Panc1 (cell line): Measurements from ENCODE around the gene MRPL20. TPM values are rescaled to one million over a fixed set of nuclear protein-coding genes. Genes with fewer than 3 reads are reported as not detected.

ENCODE experiments used
- ATAC-seq: fragments of 200-7000 bp; cut with Tn5 transposase; 2 replicates; pipeline ENCODE4 v1.9.1; 2020; ENCODE audit warnings: mild to moderate bottlenecking, moderate library complexity
- BruUV-seq: library from RNA; stranded (reverse); fragments of 400-500 nt; replicated peaks from 2 replicates; lab custom pipeline; 2021; lab: Mats Ljungman, UMichigan
- CTCF ChIA-PET: fragments of 300-600 bp; sonication (Branson Sonifier 250); formaldehyde crosslinking; loops from one replicate; lab custom pipeline; 2022; ENCODE audit warnings: antibody characterized with exemption; lab: Charles Lee
- POLR2A ChIA-PET: fragments of 300-600 bp; sonication (Branson Sonifier 250); formaldehyde crosslinking; loops from one replicate; lab custom pipeline; 2022; ENCODE audit warnings: antibody characterized with exemption; lab: Charles Lee
- DNase-seq: peaks from one replicate; pipeline ENCODE4 v3.0.0-alpha.2; 2010; ENCODE audit warnings: low read depth, low spot score
- H3K27ac ChIP-seq: 2 replicates; pipeline ENCODE4 v1.5.1; 2011; ENCODE audit warnings: mild to moderate bottlenecking, low read length, inconsistent platforms
- H3K27me3 ChIP-seq: fragments of 200-500 bp; sonication (Bioruptor generic); 2 replicates; pipeline ENCODE4 v1.6.0; 2014; ENCODE audit warnings: low read length, inconsistent platforms; ENCODE audit not compliant: control insufficient read depth, insufficient read depth
- H3K36me3 ChIP-seq: fragments of 200-500 bp; sonication (Bioruptor generic); 2 replicates; pipeline ENCODE4 v1.5.1; 2014; ENCODE audit warnings: inconsistent platforms, mild to moderate bottlenecking, low read length, moderate library complexity; ENCODE audit not compliant: control insufficient read depth, insufficient read depth
- H3K4me1 ChIP-seq: 2 replicates; pipeline ENCODE4 v1.5.1; 2011; ENCODE audit warnings: inconsistent platforms, mild to moderate bottlenecking, low read length, moderate library complexity; ENCODE audit not compliant: control insufficient read depth, insufficient read depth
- H3K4me3 ChIP-seq, 2 experiments: 2 replicates each; pipeline ENCODE4 v1.5.1; 2011 to 2012; ENCODE audit warnings: low read depth in 2 of 2, low read length in 2 of 2, mild to moderate bottlenecking in 2 of 2, inconsistent platforms in 1 of 2, moderate library complexity in 1 of 2
- H3K9me3 ChIP-seq: fragments of 200-500 bp; sonication (Bioruptor generic); 2 replicates; pipeline ENCODE4 v1.5.1; 2014; ENCODE audit warnings: low read depth, mild to moderate bottlenecking, inconsistent platforms, low read length, moderate library complexity; ENCODE audit not compliant: control insufficient read depth, insufficient read depth
- CTCF ChIP-seq: fragments of 450-650 bp; IDR thresholded peaks from 2 replicates; pipeline ENCODE4 v1.5.1; 2017; ENCODE audit warnings: mild to moderate bottlenecking
- POLR2AphosphoS5 ChIP-seq: IDR thresholded peaks from 2 replicates; pipeline ENCODE4 v1.6.1; 2012; ENCODE audit warnings: mild to moderate bottlenecking, low read depth, low read length, moderate library complexity
- REST ChIP-seq, 2 experiments: IDR thresholded peaks; 2 replicates each; pipeline ENCODE4 v1.6.1; 2011 to 2012; ENCODE audit warnings: low read depth in 2 of 2, control low read depth in 1 of 2, low read length in 1 of 2, mild to moderate bottlenecking in 1 of 2, moderate library complexity in 1 of 2; ENCODE audit not compliant: insufficient read depth in 1 of 2
- SIN3A ChIP-seq: IDR thresholded peaks from 2 replicates; pipeline ENCODE4 v1.6.1; 2012; ENCODE audit warnings: low read depth, mild to moderate bottlenecking, low read length, moderate library complexity, borderline replicate concordance; ENCODE audit not compliant: insufficient read depth
- TCF7L2 ChIP-seq: IDR thresholded peaks from 2 replicates; pipeline ENCODE4 v1.6.1; 2011; ENCODE audit warnings: mild to moderate bottlenecking, low read depth, low read length, inconsistent platforms
- in situ Hi-C: cut with HindIII; loops from 2 replicates; pipeline ENCODE4 v1.10.0; 2016; ENCODE audit warnings: low sequenced_read_pairs, low pct_unique_long_range_greater_than_20kb
- intact Hi-C: fragments of 100-400 bp; cut with micrococcal nuclease; formaldehyde crosslinking; loops from one replicate; pipeline ENCODE4 v1.10.0; 2022; ENCODE audit not compliant: unreplicated experiment
- total RNA-seq: library from RNA; stranded (reverse); gene quantifications from one replicate; pipeline ENCODE4 v1.2.1, GENCODE V29; 2021; ENCODE audit not compliant: unreplicated experiment

MRPL20 gene
- total RNA-seq, 1 experiment from 2014 or later, result 196 TPM

GRCh38 chr1:1381294-1381693, 25.8 kb downstream of the MRPL20 start:
- CTCF ChIA-PET, result no interaction called here
- in situ Hi-C loops, result no loop called here
- POLR2A ChIA-PET, result no interaction called here
- ATAC-seq (no peak), DNase-seq (no peak)
- no peaks in the 10 kb centered on the region for H3K27me3 ChIP-seq
- BruUV-seq, result no TSS peak
- intact Hi-C loops, result no loop called here
- H3K4me1 ChIP-seq, result peaks cover 7% of the 10 kb centered on the region; the same call in 1 of the 2 replicates
- H3K9me3 ChIP-seq, result no peaks in the 10 kb centered on the region
- H3K36me3 ChIP-seq, result peaks cover 3% of the 10 kb centered on the region
- H3K27ac ChIP-seq, result no peak overlapping the region
- no peak overlapping the region for H3K4me3 ChIP-seq
- TF ChIP-seq CTCF (no peak), POLR2AphosphoS5 (no peak), REST (IDR thresholded peaks at IDR 0.05; ENCODE audit: insufficient read depth in 1 of 2, low read depth in 2 of 2, low read length in 1 of 2) (no peak)

- in situ Hi-C loops, result no loop called here
- BruUV-seq, result no TSS peak
- CTCF ChIA-PET, result no interaction called here
- Histone ChIP-seq H3K36me3 (peaks cover 4% of the 10 kb centered on the region; the same call in 1 of the 2 replicates), H3K9me3 (no peaks in the 10 kb centered on the region), H3K27ac (no peak overlapping the region), H3K4me1 (peaks cover 8% of the 10 kb centered on the region; the same call in 1 of the 2 replicates), H3K4me3 (no peak overlapping the region), H3K27me3 (no peaks in the 10 kb centered on the region)
- DNase-seq, result no peak
- intact Hi-C loops, result no loop called here
- TF ChIP-seq TCF7L2, result no peak
- TF ChIP-seq REST (IDR thresholded peaks at IDR 0.05; ENCODE audit: insufficient read depth in 1 of 2, low read depth in 2 of 2, low read length in 1 of 2), result no peak
- no peak for TF ChIP-seq CTCF
- no peak for TF ChIP-seq SIN3A
- TF ChIP-seq POLR2AphosphoS5, result no peak
- ATAC-seq, result no peak
- POLR2A ChIA-PET, result no interaction called here
Observed at GRCh38 chr1:1380860-1381259, 26.2 kb downstream of the MRPL20 start.
